Fibroblast of lung (primary cell): ENCODE data around the gene AMBRA1. TPM values are rescaled to one million over a fixed set of nuclear protein-coding genes. Genes with fewer than 3 reads are reported as not detected.

ENCODE experiments used
- DNase-seq, 2 donors: peaks; one replicate each; pipeline versions ENCODE4 v3.0.0 to v3.0.0-alpha.2; 2010; ENCODE audit warnings: low read depth in 2 of 2
- H2AFZ ChIP-seq: 2 replicates; pipeline ENCODE4 v1.5.1; 2012; ENCODE audit warnings: low read length, control low read depth, inconsistent platforms
- H3K27ac ChIP-seq: 2 replicates; pipeline ENCODE4 v1.5.1; 2011; ENCODE audit warnings: low read length, control low read depth; ENCODE audit not compliant: insufficient read depth
- H3K27me3 ChIP-seq: 2 replicates; pipeline ENCODE4 v1.5.1; 2011; ENCODE audit warnings: mild to moderate bottlenecking, low read length; ENCODE audit not compliant: control insufficient read depth, insufficient read depth
- H3K36me3 ChIP-seq: 2 replicates; pipeline ENCODE4 v1.5.1; 2011; ENCODE audit warnings: low read length; ENCODE audit not compliant: control insufficient read depth, insufficient read depth
- H3K4me1 ChIP-seq: 2 replicates; pipeline ENCODE4 v1.5.1; 2011; ENCODE audit warnings: low read length; ENCODE audit not compliant: control insufficient read depth, insufficient read depth; ENCODE audit errors: extremely low read depth
- H3K4me2 ChIP-seq: 2 replicates; pipeline ENCODE4 v1.5.1; 2011; ENCODE audit warnings: low read length, control low read depth; ENCODE audit not compliant: insufficient read depth; ENCODE audit errors: extremely low read depth
- H3K4me3 ChIP-seq, 4 experiments: fragments of 200-600 bp in 1 of 4; sonication (generic) in 1 of 4; replicated peaks in 1 of 4; 2 replicates each; pipeline ENCODE4 v1.5.1; 2011 to 2016; ENCODE audit warnings: low read length in 4 of 4, low read depth in 3 of 4, mild to moderate bottlenecking in 3 of 4, control low read depth in 2 of 4, inconsistent platforms in 1 of 4, mixed read lengths in 1 of 4; ENCODE audit not compliant: insufficient read depth in 1 of 4; ENCODE audit errors: control extremely low read depth in 1 of 4
- H3K79me2 ChIP-seq: 2 replicates; pipeline ENCODE4 v1.5.1; 2012; ENCODE audit warnings: mild to moderate bottlenecking, low read length, inconsistent platforms; ENCODE audit not compliant: control insufficient read depth, insufficient read depth
- H3K9ac ChIP-seq: 2 replicates; pipeline ENCODE4 v1.5.1; 2011; ENCODE audit warnings: mild to moderate bottlenecking, low read length, control low read depth; ENCODE audit not compliant: insufficient read depth
- H3K9me3 ChIP-seq: 2 replicates; pipeline ENCODE4 v1.5.1; 2012; ENCODE audit warnings: low read depth, low read length; ENCODE audit not compliant: control insufficient read depth, insufficient read depth
- H4K20me1 ChIP-seq: 2 replicates; pipeline ENCODE4 v1.5.1; 2011; ENCODE audit warnings: low read length; ENCODE audit not compliant: control insufficient read depth, insufficient read depth; ENCODE audit errors: extremely low read depth
- EZH2 ChIP-seq: IDR thresholded peaks from 2 replicates; pipeline ENCODE4 v1.5.1; 2012; ENCODE audit warnings: low read length, control low read depth, mild to moderate bottlenecking; ENCODE audit errors: missing control alignments
- polyA plus RNA-seq, 2 donors: library from polyadenylated mRNA; depleted of rRNA in 1 of 2; stranded (reverse) in 1 of 2; unstranded in 1 of 2; fragments of >200 nt; gene quantifications; 2 replicates each; pipeline ENCODE4 v1.2.1, GENCODE V29; 2011 to 2012; ENCODE audit warnings: missing spikeins in 1 of 2
- total RNA-seq: library from RNA; depleted of rRNA; stranded (reverse); fragments of >200 nt; gene quantifications from 2 replicates; pipeline ENCODE4 v1.2.1, GENCODE V29; 2014
- TF ChIP-seq, protein P1 (sequence below), 2 donors: IDR thresholded peaks in 1 of 2; conservative IDR thresholded peaks in 1 of 2; 1 replicate in 1 of 2; 2 replicates in 1 of 2; pipeline ENCODE4 v1.5.1; 2011 to 2012; ENCODE audit warnings: low read length in 2 of 2, control low read depth in 1 of 2, inconsistent platforms in 1 of 2, low read depth in 1 of 2, mild to moderate bottlenecking in 1 of 2

AMBRA1 gene
- total and polyA plus RNA-seq, 2 donors (not counting 1 experiment from before 2014, with no cell fraction given), result 8.3 to 23.3 TPM

DNA sequence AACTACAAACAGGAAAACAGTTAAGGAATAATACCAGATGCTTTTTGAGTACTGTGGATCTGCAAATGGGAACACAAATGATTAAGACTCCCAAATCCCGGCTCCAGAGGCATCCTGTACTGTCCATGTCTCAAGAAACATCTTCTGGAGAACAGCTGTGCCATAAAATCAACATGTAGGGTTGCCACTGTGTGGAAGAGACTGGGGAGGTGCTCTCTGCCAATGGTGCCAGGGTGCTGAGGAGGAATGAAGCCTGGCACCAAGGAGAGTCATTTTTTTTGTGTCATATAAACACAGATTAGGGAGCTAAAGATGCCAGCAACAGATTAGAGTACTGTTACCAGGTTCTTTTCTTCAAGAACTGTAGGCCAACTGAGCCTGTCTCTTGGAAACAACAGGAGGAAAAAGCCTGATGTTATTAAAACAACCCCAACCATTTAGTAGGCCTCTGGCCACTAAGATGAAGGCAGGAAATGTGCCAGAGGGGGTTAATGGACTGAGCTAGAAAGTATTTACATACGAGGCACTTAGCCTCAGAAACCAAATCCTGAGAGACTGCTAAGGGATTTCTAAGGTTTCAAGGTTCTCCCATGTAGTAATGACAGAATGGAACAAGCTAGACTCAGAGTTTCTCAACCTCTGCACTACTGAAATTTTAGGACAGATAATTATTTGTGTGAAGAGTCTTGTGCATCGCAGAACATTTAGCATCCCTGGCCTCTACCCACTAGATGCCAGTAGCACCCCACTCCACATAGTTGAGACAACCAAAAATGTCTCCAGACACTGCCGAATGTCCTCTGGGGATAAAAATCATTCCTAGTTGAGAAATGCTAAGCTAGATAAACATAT lies 147.7 kb downstream of the AMBRA1 start:
- Histone ChIP-seq H4K20me1 (no peaks in the 10 kb centered on the region), H3K27ac (no peak overlapping the region), H3K4me3 (no peak overlapping the region), H3K4me1 (no peaks in the 10 kb centered on the region), H3K36me3 (no peaks in the 10 kb centered on the region), H3K9ac (no peak overlapping the region), H3K27me3 (no peaks in the 10 kb centered on the region), H2AFZ (no peak overlapping the region), H3K9me3 (no peaks in the 10 kb centered on the region), H3K4me2 (no peak overlapping the region), H3K79me2 (no peaks in the 10 kb centered on the region)
- TF ChIP-seq, protein P1, sequence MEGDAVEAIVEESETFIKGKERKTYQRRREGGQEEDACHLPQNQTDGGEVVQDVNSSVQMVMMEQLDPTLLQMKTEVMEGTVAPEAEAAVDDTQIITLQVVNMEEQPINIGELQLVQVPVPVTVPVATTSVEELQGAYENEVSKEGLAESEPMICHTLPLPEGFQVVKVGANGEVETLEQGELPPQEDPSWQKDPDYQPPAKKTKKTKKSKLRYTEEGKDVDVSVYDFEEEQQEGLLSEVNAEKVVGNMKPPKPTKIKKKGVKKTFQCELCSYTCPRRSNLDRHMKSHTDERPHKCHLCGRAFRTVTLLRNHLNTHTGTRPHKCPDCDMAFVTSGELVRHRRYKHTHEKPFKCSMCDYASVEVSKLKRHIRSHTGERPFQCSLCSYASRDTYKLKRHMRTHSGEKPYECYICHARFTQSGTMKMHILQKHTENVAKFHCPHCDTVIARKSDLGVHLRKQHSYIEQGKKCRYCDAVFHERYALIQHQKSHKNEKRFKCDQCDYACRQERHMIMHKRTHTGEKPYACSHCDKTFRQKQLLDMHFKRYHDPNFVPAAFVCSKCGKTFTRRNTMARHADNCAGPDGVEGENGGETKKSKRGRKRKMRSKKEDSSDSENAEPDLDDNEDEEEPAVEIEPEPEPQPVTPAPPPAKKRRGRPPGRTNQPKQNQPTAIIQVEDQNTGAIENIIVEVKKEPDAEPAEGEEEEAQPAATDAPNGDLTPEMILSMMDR (conservative IDR thresholded peaks at IDR 0.05 in 1 of 2, IDR thresholded peaks at IDR 0.05 in 1 of 2; ENCODE audit: low read depth in 1 of 2, low read length in 2 of 2), result peak; percentile 11 to 22
- no peak for TF ChIP-seq EZH2
- peak in 1 of 2 donors; percentile 23 for DNase-seq

DNA sequence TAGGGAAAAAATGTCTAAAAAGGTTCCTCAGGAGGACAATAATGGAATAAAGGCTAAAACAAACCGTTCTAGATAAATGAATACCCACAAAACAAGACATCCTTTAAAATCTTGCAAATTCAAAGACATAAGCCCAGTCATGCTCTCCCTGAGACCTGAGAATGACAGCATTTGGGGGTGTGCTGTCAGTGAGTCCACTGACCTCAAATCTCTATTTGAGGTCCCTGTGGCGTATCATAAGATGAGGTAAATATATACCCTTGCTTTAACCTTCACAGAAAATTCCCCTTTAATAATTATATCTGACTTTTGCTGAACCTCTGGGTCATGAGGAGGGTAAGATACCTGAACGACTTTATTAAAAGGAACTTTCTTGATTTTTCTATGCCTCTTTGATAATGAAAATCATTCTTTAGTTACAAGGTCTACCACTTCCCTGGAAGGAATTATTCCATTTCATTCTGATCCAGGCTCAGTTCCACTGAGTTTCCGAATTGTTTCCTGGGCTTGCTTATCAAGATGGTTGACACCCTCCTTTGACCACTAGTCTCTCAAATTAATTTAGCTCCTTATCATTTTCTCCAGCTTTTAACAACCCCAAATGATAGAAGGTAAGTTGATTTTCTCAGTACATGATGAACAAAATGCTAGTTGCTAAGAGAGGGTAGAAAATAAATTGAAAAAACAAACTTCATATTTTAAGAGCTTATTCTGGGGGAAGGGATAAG lies 148.5 kb downstream of the AMBRA1 start:
- H2AFZ ChIP-seq, result no peak overlapping the region
- H3K27me3 ChIP-seq, result no peaks in the 10 kb centered on the region
- no peak overlapping the region for H3K4me3 ChIP-seq
- TF ChIP-seq, protein P1 (conservative IDR thresholded peaks at IDR 0.05 in 1 of 2, IDR thresholded peaks at IDR 0.05 in 1 of 2; ENCODE audit: low read depth in 1 of 2, low read length in 2 of 2), result no peak
- TF ChIP-seq EZH2, result no peak
- no peak overlapping the region for H3K27ac ChIP-seq
- H3K9me3 ChIP-seq, result no peaks in the 10 kb centered on the region
- H4K20me1 ChIP-seq, result no peaks in the 10 kb centered on the region
- no peaks in the 10 kb centered on the region for H3K79me2 ChIP-seq
- H3K36me3 ChIP-seq, result no peaks in the 10 kb centered on the region
- no peaks in the 10 kb centered on the region for H3K4me1 ChIP-seq
- DNase-seq, result no peak
- no peak overlapping the region for H3K9ac ChIP-seq
- no peak overlapping the region for H3K4me2 ChIP-seq

DNA sequence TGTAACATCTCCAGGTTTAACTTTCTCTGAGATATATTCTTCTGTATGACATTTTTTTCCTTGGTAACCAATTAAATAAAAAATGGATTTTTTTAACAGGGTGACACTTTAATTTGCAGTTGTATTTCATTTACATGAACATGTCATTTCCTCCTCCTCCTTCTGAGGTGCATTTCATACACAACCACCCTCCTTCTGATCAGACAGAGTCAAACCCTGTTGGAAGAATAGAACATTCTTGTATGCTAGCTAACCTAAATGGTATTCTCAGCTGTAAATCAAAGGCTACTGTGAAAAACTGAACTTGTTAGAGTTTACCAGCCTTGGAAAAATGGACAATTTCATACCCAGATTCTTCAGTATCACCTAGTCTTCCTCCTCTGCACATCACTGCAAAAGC lies 149.5 kb downstream of the AMBRA1 start:
- no peaks in the 10 kb centered on the region for H3K79me2 ChIP-seq
- no peaks in the 10 kb centered on the region for H3K36me3 ChIP-seq
- no peaks in the 10 kb centered on the region for H3K9me3 ChIP-seq
- no peaks in the 10 kb centered on the region for H3K4me1 ChIP-seq
- no peak overlapping the region for H3K4me2 ChIP-seq
- DNase-seq, result peak in 1 of 2 donors; percentile 23
- H3K9ac ChIP-seq, result no peak overlapping the region
- H2AFZ ChIP-seq, result no peak overlapping the region
- no peaks in the 10 kb centered on the region for H3K27me3 ChIP-seq
- no peaks in the 10 kb centered on the region for H4K20me1 ChIP-seq
- H3K4me3 ChIP-seq, result no peak overlapping the region
- TF ChIP-seq, protein P1 (conservative IDR thresholded peaks at IDR 0.05 in 1 of 2, IDR thresholded peaks at IDR 0.05 in 1 of 2; ENCODE audit: low read depth in 1 of 2, low read length in 2 of 2), result no peak
- TF ChIP-seq EZH2, result no peak
- H3K27ac ChIP-seq, result no peak overlapping the region
